ENCODE results near the gene GRM8. TPM values are rescaled to one million over a fixed set of nuclear protein-coding genes. Genes with fewer than 3 reads are reported as not detected.
A peak's percentile ranks its signal among the peaks of the same experiment; 100 is the strongest.

The GRM8 gene
- polyA plus RNA-seq, 1 donor from 2014 or later: 1.5 TPM

- Histone ChIP-seq H3K79me2 (replicated peaks; ENCODE audit: insufficient read depth, low read length) (no peaks in the 10 kb centered on the region), H4K20me1 (ENCODE audit: insufficient read depth) (no peaks in the 10 kb centered on the region), H3F3A (ENCODE audit: insufficient read depth, low read length, poor library complexity, severe bottlenecking) (no peaks in the 10 kb centered on the region), H3K4me3 (ENCODE audit: low read length) (no peak overlapping the region), H3K9me3 (ENCODE audit: low read length) (no peaks in the 10 kb centered on the region), H3K9ac (ENCODE audit: low read length) (no peak overlapping the region), H3K9me2 (ENCODE audit: insufficient read depth, low read length) (no peaks in the 10 kb centered on the region), H3K27ac (ENCODE audit: low read length) (no peak overlapping the region), H3K27me3 (ENCODE audit: insufficient read depth, low read depth, low read length) (no peaks in the 10 kb centered on the region), H3K36me3 (ENCODE audit: insufficient read depth, low read length) (no peaks in the 10 kb centered on the region), H2AFZ (ENCODE audit: low read depth, low read length) (no peak overlapping the region), H3K4me2 (ENCODE audit: low read length) (no peak overlapping the region)
- TF ChIP-seq MXI1 (conservative IDR thresholded peaks at IDR 0.05; ENCODE audit: poor library complexity, severe bottlenecking) (no peak), POLR2AphosphoS5 (IDR thresholded peaks at IDR 0.05) (no peak), REST (IDR thresholded peaks at IDR 0.05; ENCODE audit: borderline replicate concordance) (no peak), CTCF (IDR thresholded peaks at IDR 0.05; ENCODE audit: poor library complexity, severe bottlenecking) (peak; percentile 70), SMC3 (conservative IDR thresholded peaks at IDR 0.05; ENCODE audit: poor library complexity) (peak; percentile 80), TAF1 (IDR thresholded peaks at IDR 0.05; ENCODE audit: low read depth) (no peak), EZH2 (IDR thresholded peaks at IDR 0.05; ENCODE audit: borderline replicate concordance, insufficient read depth, low read length, poor library complexity, severe bottlenecking) (no peak), RAD21 (conservative IDR thresholded peaks at IDR 0.05) (peak; percentile 79), EP300 (conservative IDR thresholded peaks at IDR 0.05; ENCODE audit: poor library complexity, severe bottlenecking) (no peak)
Measured at GRCh38 chr7:126803060-126803665, 449.6 kb downstream of the GRM8 start.

- Histone ChIP-seq H3K36me3 (ENCODE audit: insufficient read depth, low read length) (no peaks in the 10 kb centered on the region), H3K9me2 (ENCODE audit: insufficient read depth, low read length) (no peaks in the 10 kb centered on the region), H3K79me2 (replicated peaks; ENCODE audit: insufficient read depth, low read length) (no peaks in the 10 kb centered on the region), H4K20me1 (ENCODE audit: insufficient read depth) (no peaks in the 10 kb centered on the region), H3K9me3 (ENCODE audit: low read length) (no peaks in the 10 kb centered on the region), H3K9ac (ENCODE audit: low read length) (no peak overlapping the region), H3K4me2 (ENCODE audit: low read length) (no peak overlapping the region), H3K27me3 (ENCODE audit: insufficient read depth, low read depth, low read length) (no peaks in the 10 kb centered on the region), H3F3A (ENCODE audit: insufficient read depth, low read length, poor library complexity, severe bottlenecking) (no peaks in the 10 kb centered on the region), H3K4me3 (ENCODE audit: low read length) (no peak overlapping the region), H3K27ac (ENCODE audit: low read length) (no peak overlapping the region), H2AFZ (ENCODE audit: low read depth, low read length) (no peak overlapping the region)
- TF ChIP-seq SMC3 (conservative IDR thresholded peaks at IDR 0.05; ENCODE audit: poor library complexity) (no peak), CTCF (IDR thresholded peaks at IDR 0.05; ENCODE audit: poor library complexity, severe bottlenecking) (no peak), EP300 (conservative IDR thresholded peaks at IDR 0.05; ENCODE audit: poor library complexity, severe bottlenecking) (no peak), POLR2AphosphoS5 (IDR thresholded peaks at IDR 0.05) (no peak), REST (IDR thresholded peaks at IDR 0.05; ENCODE audit: borderline replicate concordance) (no peak), TAF1 (IDR thresholded peaks at IDR 0.05; ENCODE audit: low read depth) (no peak), EZH2 (IDR thresholded peaks at IDR 0.05; ENCODE audit: borderline replicate concordance, insufficient read depth, low read length, poor library complexity, severe bottlenecking) (no peak), MXI1 (conservative IDR thresholded peaks at IDR 0.05; ENCODE audit: poor library complexity, severe bottlenecking) (no peak), RAD21 (conservative IDR thresholded peaks at IDR 0.05) (no peak)
Measured at GRCh38 chr7:126801733-126802132, 451.0 kb downstream of the GRM8 start.

Measured in neural cell (in vitro differentiated cells).